LNCaP clone FGC (cell line): ENCODE measurements around the gene SAMD4A.

Source experiments
- DNase-seq: peaks from one replicate; pipeline ENCODE4 v3.0.0-alpha.2; 2011; ENCODE audit warnings: low read depth
- H3K4me3 ChIP-seq: 2 replicates; pipeline ENCODE4 v1.5.1; 2011; ENCODE audit warnings: mild to moderate bottlenecking, low read depth, low read length, control low read depth
- TF ChIP-seq, protein P1 (sequence below): IDR thresholded peaks from 2 replicates; pipeline ENCODE4 v1.5.1; 2012; ENCODE audit warnings: mild to moderate bottlenecking; ENCODE audit not compliant: control insufficient read depth, insufficient read depth; ENCODE audit errors: extremely low read depth

SAMD4A gene

DNA sequence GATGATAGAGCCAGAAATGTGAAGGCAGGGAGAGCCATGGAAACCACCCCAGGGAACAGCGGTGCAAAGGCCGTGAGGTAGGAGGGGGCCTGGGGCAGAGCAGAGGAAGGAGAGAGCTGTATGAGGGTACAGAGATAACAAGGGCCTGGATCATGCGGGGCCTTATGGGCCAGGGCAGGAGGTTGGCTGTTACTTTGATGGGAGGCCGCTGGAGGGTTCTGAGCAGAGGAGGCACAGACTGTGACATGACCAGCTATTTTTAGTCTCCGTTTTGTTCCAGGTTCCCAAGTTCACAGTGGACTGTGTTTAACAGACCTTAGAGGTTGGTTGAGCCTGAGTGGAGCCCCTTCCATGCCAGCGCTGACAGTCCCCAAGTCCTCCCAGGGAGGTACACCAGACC lies 217.1 kb downstream of the SAMD4A start:
- H3K4me3 ChIP-seq = no peak overlapping the region
- TF ChIP-seq, protein P1, sequence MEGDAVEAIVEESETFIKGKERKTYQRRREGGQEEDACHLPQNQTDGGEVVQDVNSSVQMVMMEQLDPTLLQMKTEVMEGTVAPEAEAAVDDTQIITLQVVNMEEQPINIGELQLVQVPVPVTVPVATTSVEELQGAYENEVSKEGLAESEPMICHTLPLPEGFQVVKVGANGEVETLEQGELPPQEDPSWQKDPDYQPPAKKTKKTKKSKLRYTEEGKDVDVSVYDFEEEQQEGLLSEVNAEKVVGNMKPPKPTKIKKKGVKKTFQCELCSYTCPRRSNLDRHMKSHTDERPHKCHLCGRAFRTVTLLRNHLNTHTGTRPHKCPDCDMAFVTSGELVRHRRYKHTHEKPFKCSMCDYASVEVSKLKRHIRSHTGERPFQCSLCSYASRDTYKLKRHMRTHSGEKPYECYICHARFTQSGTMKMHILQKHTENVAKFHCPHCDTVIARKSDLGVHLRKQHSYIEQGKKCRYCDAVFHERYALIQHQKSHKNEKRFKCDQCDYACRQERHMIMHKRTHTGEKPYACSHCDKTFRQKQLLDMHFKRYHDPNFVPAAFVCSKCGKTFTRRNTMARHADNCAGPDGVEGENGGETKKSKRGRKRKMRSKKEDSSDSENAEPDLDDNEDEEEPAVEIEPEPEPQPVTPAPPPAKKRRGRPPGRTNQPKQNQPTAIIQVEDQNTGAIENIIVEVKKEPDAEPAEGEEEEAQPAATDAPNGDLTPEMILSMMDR = no peak
- DNase-seq = no peak

DNA sequence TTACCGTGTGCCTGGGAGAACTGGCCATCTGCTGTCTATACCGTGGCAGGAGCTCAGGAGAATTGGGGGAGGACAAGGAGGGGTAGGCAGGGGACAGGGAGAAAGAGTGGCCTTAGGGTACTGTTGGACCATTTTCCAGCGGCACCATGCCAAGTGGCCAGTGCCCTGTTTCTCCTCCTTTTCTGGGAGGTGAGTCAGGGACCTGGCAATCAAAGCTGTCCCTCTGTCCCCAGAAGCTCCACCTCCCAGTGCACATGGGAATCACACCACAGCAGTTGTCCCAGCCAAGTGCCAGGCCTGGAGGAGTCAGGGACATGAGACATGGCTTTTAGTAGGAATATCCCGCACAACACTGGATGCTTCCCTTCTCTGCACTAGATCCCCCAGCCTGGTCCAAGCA lies 217.7 kb downstream of the SAMD4A start:
- TF ChIP-seq, protein P1 = no peak
- no peak for DNase-seq
- no peak overlapping the region for H3K4me3 ChIP-seq

DNA sequence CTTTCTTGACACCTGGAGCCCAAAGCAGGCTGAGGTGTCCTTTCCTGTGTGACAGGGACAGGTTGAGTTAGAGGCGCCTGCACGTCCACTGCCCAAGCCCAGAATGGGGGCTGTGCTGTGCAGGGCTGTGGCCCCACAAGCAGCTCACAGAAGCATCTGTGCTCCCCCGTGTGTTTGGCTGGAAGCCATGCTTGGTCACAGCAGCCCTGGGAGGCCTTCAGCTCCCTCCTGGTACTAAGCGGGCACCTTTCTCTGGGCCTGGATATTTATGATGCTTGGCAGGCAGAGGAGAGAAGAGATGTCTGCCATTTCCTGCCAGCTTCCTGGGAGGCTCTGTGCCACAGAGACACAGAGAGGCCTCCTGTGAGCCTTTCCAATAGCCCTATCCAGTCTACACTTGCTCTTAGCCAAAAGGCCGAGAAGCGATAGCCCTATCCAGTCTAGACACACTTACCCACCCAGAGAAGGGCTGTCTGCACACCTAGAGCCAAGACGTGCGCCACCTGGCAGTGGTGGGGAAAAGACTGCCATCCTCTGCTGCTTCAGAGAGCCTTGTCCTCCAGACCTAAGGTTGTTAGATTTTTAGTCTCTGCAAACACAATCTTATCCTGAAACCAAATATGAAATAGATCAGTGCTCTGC lies 218.3 kb downstream of the SAMD4A start:
- DNase-seq = no peak
- TF ChIP-seq, protein P1 = no peak
- H3K4me3 ChIP-seq = no peak overlapping the region

DNA sequence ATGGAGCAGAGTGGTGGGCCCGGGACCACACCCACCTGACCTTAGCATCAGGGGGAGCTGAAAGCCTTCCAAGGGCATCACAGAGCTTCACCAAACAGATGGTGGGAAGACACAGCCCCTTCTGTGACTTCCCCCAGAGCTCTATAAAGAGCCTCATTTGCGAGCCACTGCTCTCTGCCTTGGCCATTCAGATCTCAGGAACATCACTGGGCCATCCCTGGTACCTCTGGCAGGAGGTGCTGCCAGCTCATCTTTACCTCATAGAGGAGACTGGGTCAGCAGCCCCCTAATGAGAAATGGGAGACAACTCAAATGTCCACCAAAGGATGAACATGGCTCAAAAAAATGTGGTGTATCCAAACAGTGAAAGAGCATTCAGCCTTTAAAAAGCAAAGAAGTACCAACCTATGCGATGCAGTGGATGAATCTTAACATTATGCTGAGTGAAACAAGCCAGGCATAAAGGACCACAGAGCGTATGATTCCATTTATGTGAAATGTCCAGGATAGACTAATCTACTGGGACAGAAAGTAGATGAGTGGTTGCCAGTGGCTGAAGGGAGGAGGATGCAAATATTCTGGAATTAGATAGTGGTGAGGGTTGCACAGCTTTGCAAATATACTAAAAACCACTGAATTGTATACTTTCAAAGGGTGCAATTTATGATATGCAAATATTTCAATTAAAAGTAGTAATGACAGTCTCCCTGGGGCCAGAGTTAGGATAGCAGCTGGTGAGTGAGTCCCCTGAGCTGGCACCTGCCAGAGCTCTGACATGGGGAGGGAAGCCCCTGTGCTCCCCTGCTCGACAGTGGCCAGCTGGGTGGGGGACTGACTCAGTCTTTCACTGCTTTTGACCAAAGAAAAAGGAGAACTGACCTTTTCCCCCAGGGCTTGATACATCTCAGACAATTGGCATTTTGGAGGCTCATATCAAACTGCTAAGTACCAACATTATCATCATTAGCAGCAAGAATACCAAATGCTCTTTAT lies 219.1 kb downstream of the SAMD4A start:
- TF ChIP-seq, protein P1 = no peak
- DNase-seq = no peak
- no peak overlapping the region for H3K4me3 ChIP-seq

DNA sequence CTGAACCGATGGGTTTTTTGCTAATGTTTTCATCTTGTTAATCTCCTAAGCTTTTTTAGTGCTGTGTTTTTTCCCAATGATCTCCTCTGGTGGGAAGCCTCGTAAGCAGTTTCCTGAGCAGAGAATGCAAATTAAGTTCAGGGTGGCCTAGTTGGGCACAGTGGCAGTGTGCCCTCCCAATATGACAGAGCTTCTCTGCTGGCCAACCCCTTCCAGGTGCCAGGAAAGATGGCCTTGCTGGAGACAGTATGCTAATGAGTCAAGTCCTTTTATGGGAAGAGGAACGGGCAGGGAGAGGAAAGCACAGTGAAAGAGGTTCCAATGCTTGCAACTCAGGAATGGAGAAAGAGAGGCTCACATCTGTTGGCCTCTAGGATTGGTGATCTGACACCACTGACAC lies 219.9 kb downstream of the SAMD4A start:
- DNase-seq = no peak

DNA sequence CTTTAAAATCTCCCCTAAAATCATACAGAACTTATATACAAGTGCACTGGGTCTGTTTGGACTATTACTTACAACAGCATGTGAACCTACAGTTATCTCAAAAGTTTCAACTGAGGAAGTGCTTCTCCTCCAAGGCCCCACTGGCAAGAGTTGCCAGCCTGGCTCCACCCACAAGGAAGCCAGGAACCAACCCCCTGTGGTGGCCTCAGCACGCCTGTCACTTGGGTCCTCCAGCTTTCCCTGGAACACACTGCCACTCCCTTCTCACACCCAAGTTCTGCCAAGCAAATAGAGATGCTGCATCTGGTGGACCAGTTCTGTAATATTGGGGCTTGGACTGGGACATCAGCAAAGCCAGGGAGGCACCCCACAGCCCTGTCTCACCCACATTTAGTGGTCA lies 220.3 kb downstream of the SAMD4A start:
- H3K4me3 ChIP-seq = no peak overlapping the region
- TF ChIP-seq, protein P1 = no peak
- no peak for DNase-seq

More for the DNA sequence above, 219.9 kb downstream of the SAMD4A start:
- TF ChIP-seq, protein P1 = no peak
- H3K4me3 ChIP-seq = no peak overlapping the region
